Fibroblast of lung (primary cell): ENCODE data around the gene B4GALT6. TPM values are rescaled to one million over a fixed set of nuclear protein-coding genes. Genes with fewer than 3 reads are reported as not detected.

Experiments used
- DNase-seq, 2 donors: peaks; one replicate each; pipeline versions ENCODE4 v3.0.0 to v3.0.0-alpha.2; 2010; ENCODE audit warnings: low read depth in 2 of 2
- H2AFZ ChIP-seq: 2 replicates; pipeline ENCODE4 v1.5.1; 2012; ENCODE audit warnings: low read length, control low read depth, inconsistent platforms
- H3K27ac ChIP-seq: 2 replicates; pipeline ENCODE4 v1.5.1; 2011; ENCODE audit warnings: low read length, control low read depth; ENCODE audit not compliant: insufficient read depth
- H3K27me3 ChIP-seq: 2 replicates; pipeline ENCODE4 v1.5.1; 2011; ENCODE audit warnings: mild to moderate bottlenecking, low read length; ENCODE audit not compliant: control insufficient read depth, insufficient read depth
- H3K36me3 ChIP-seq: 2 replicates; pipeline ENCODE4 v1.5.1; 2011; ENCODE audit warnings: low read length; ENCODE audit not compliant: control insufficient read depth, insufficient read depth
- H3K4me1 ChIP-seq: 2 replicates; pipeline ENCODE4 v1.5.1; 2011; ENCODE audit warnings: low read length; ENCODE audit not compliant: control insufficient read depth, insufficient read depth; ENCODE audit errors: extremely low read depth
- H3K4me2 ChIP-seq: 2 replicates; pipeline ENCODE4 v1.5.1; 2011; ENCODE audit warnings: low read length, control low read depth; ENCODE audit not compliant: insufficient read depth; ENCODE audit errors: extremely low read depth
- H3K4me3 ChIP-seq, 4 experiments: fragments of 200-600 bp in 1 of 4; sonication (generic) in 1 of 4; replicated peaks in 1 of 4; 2 replicates each; pipeline ENCODE4 v1.5.1; 2011 to 2016; ENCODE audit warnings: low read length in 4 of 4, low read depth in 3 of 4, mild to moderate bottlenecking in 3 of 4, control low read depth in 2 of 4, inconsistent platforms in 1 of 4, mixed read lengths in 1 of 4; ENCODE audit not compliant: insufficient read depth in 1 of 4; ENCODE audit errors: control extremely low read depth in 1 of 4
- H3K79me2 ChIP-seq: 2 replicates; pipeline ENCODE4 v1.5.1; 2012; ENCODE audit warnings: mild to moderate bottlenecking, low read length, inconsistent platforms; ENCODE audit not compliant: control insufficient read depth, insufficient read depth
- H3K9ac ChIP-seq: 2 replicates; pipeline ENCODE4 v1.5.1; 2011; ENCODE audit warnings: mild to moderate bottlenecking, low read length, control low read depth; ENCODE audit not compliant: insufficient read depth
- H3K9me3 ChIP-seq: 2 replicates; pipeline ENCODE4 v1.5.1; 2012; ENCODE audit warnings: low read depth, low read length; ENCODE audit not compliant: control insufficient read depth, insufficient read depth
- H4K20me1 ChIP-seq: 2 replicates; pipeline ENCODE4 v1.5.1; 2011; ENCODE audit warnings: low read length; ENCODE audit not compliant: control insufficient read depth, insufficient read depth; ENCODE audit errors: extremely low read depth
- CTCF ChIP-seq, 2 donors: IDR thresholded peaks in 1 of 2; conservative IDR thresholded peaks in 1 of 2; 1 replicate in 1 of 2; 2 replicates in 1 of 2; pipeline ENCODE4 v1.5.1; 2011 to 2012; ENCODE audit warnings: low read length in 2 of 2, control low read depth in 1 of 2, inconsistent platforms in 1 of 2, low read depth in 1 of 2, mild to moderate bottlenecking in 1 of 2
- EZH2 ChIP-seq: IDR thresholded peaks from 2 replicates; pipeline ENCODE4 v1.5.1; 2012; ENCODE audit warnings: low read length, control low read depth, mild to moderate bottlenecking; ENCODE audit errors: missing control alignments
- polyA plus RNA-seq, 2 donors: library from polyadenylated mRNA; depleted of rRNA in 1 of 2; stranded (reverse) in 1 of 2; unstranded in 1 of 2; fragments of >200 nt; gene quantifications; 2 replicates each; pipeline ENCODE4 v1.2.1, GENCODE V29; 2011 to 2012; ENCODE audit warnings: missing spikeins in 1 of 2
- total RNA-seq: library from RNA; depleted of rRNA; stranded (reverse); fragments of >200 nt; gene quantifications from 2 replicates; pipeline ENCODE4 v1.2.1, GENCODE V29; 2014

B4GALT6 gene
- total and polyA plus RNA-seq, 2 donors (not counting 1 experiment from before 2014, with no cell fraction given): 1.5 to 2.5 TPM

- DNase-seq: no peak
- H2AFZ ChIP-seq: no peak overlapping the region
- TF ChIP-seq CTCF (conservative IDR thresholded peaks at IDR 0.05 in 1 of 2, IDR thresholded peaks at IDR 0.05 in 1 of 2; ENCODE audit: low read depth in 1 of 2, low read length in 2 of 2) (no peak), EZH2 (no peak)
Measured at GRCh38 chr18:31672628-31673135, 11.7 kb downstream of the B4GALT6 start.

DNA sequence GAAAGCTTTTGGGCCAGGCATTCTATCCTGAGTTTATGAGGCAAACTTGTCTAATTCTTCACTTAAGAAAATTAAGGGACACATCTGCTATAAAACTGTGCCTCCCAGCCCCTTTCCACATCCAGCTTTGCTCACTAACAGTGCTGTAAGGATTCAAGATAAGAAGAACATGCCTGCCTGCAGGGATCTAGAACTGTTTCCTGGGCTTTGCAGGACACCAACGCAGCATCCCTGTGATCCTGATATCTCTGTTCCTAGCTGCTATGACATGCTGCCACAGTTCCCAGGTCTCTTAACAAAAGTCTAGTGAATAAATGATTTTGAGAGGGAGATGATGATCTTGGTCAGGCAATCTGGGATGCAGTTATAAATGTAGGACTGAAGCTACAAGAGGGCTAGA is 12.4 kb downstream of the B4GALT6 start:
- TF ChIP-seq EZH2: no peak
- TF ChIP-seq CTCF (conservative IDR thresholded peaks at IDR 0.05 in 1 of 2, IDR thresholded peaks at IDR 0.05 in 1 of 2; ENCODE audit: low read depth in 1 of 2, low read length in 2 of 2): no peak
- H3K79me2 ChIP-seq: no peaks in the 10 kb centered on the region
- H3K36me3 ChIP-seq: no peaks in the 10 kb centered on the region
- no peak overlapping the region for H3K27ac ChIP-seq
- no peak overlapping the region for H2AFZ ChIP-seq
- DNase-seq: no peak
- no peaks in the 10 kb centered on the region for H4K20me1 ChIP-seq
- H3K4me3 ChIP-seq: no peak overlapping the region
- H3K4me2 ChIP-seq: no peak overlapping the region
- H3K27me3 ChIP-seq: no peaks in the 10 kb centered on the region
- H3K4me1 ChIP-seq: no peaks in the 10 kb centered on the region
- no peak overlapping the region for H3K9ac ChIP-seq
- no peaks in the 10 kb centered on the region for H3K9me3 ChIP-seq

More at GRCh38 chr18:31672628-31673135, 11.7 kb downstream of the B4GALT6 start:
- Histone ChIP-seq H3K9me3 (no peaks in the 10 kb centered on the region), H3K4me2 (no peak overlapping the region), H3K79me2 (no peaks in the 10 kb centered on the region), H3K4me3 (no peak overlapping the region), H3K4me1 (no peaks in the 10 kb centered on the region), H3K36me3 (no peaks in the 10 kb centered on the region), H4K20me1 (no peaks in the 10 kb centered on the region), H3K27ac (no peak overlapping the region), H3K9ac (no peak overlapping the region), H3K27me3 (no peaks in the 10 kb centered on the region)

DNA sequence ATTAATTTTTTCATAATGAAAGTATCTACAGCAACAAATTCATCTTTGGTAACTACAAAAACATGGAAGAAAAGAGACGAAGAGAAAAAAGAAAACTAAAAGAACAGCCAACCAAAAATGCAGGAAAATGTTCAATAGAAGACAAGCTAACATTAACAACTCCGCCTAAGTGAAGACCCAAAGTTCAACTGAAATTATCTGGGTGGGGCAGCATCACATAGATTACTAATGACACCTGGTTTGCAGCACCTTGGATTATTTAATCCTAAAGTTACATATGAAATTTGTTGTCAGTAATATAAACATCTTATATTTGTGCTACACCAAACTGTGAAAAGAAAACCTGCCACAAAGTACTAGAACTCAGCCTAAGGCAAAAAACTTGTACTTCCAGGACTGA is 14.8 kb downstream of the B4GALT6 start:
- Histone ChIP-seq H3K4me1 (no peaks in the 10 kb centered on the region), H3K27me3 (no peaks in the 10 kb centered on the region), H3K79me2 (no peaks in the 10 kb centered on the region), H4K20me1 (no peaks in the 10 kb centered on the region), H3K4me2 (no peak overlapping the region), H3K9me3 (no peaks in the 10 kb centered on the region), H2AFZ (no peak overlapping the region), H3K4me3 (no peak overlapping the region), H3K9ac (no peak overlapping the region), H3K27ac (no peak overlapping the region), H3K36me3 (no peaks in the 10 kb centered on the region)
- TF ChIP-seq CTCF (conservative IDR thresholded peaks at IDR 0.05 in 1 of 2, IDR thresholded peaks at IDR 0.05 in 1 of 2; ENCODE audit: low read depth in 1 of 2, low read length in 2 of 2): no peak
- no peak for TF ChIP-seq EZH2
- DNase-seq: no peak
